H1 (cell line): ENCODE measurements around the gene ELOVL5. TPM values are rescaled to one million over a fixed set of nuclear protein-coding genes. Genes with fewer than 3 reads are reported as not detected.

Experiments
- BCL11A ChIP-seq, 2 experiments: IDR thresholded peaks; one replicate each; pipeline ENCODE4 v1.6.1; 2011; ENCODE audit warnings: low read depth in 2 of 2, low read length in 2 of 2, mild to moderate bottlenecking in 2 of 2
- CHD7 ChIP-seq: fragments of 300-600 bp; sonication (generic); IDR thresholded peaks from 2 replicates; pipeline ENCODE4 v1.7.1; 2012; ENCODE audit warnings: low read length, moderate library complexity, mild to moderate bottlenecking, inconsistent platforms; ENCODE audit not compliant: insufficient replicate concordance
- EGR1 ChIP-seq: IDR thresholded peaks from 2 replicates; pipeline ENCODE4 v1.6.1; 2011; ENCODE audit warnings: low read depth, low read length, borderline replicate concordance
- GABPA ChIP-seq: IDR thresholded peaks from 2 replicates; pipeline ENCODE4 v1.6.1; 2011; ENCODE audit warnings: mild to moderate bottlenecking, low read length, moderate library complexity, borderline replicate concordance; ENCODE audit not compliant: insufficient read depth
- JUN ChIP-seq: IDR thresholded peaks from 2 replicates; pipeline ENCODE4 v1.6.1; 2011; ENCODE audit warnings: low read depth, mild to moderate bottlenecking, improper control_type of control experiment, low read length
- KDM1A ChIP-seq: fragments of 200-600, 300-600 bp; sonication (generic); IDR thresholded peaks from 2 replicates; pipeline ENCODE4 v1.7.1; 2016; ENCODE audit warnings: mild to moderate bottlenecking, low read length, borderline replicate concordance
- KDM5A ChIP-seq: fragments of 200-600 bp; IDR thresholded peaks from 2 replicates; pipeline ENCODE4 v1.7.1; 2012; ENCODE audit warnings: mild to moderate bottlenecking, low read length, inconsistent platforms, mixed read lengths
- RBBP5 ChIP-seq: IDR thresholded peaks from 2 replicates; pipeline ENCODE4 v1.7.1; 2012; ENCODE audit warnings: low read depth, mild to moderate bottlenecking, inconsistent platforms, low read length, moderate library complexity, borderline replicate concordance
- TAF7 ChIP-seq: optimal IDR thresholded peaks from 2 replicates; pipeline ENCODE3; 2011; ENCODE audit warnings: low read depth, mild to moderate bottlenecking, inconsistent platforms, low read length, moderate library complexity, borderline replicate concordance
- TEAD4 ChIP-seq: IDR thresholded peaks from 2 replicates; pipeline ENCODE4 v1.6.1; 2012; ENCODE audit warnings: low read depth, low read length, inconsistent platforms, mixed read lengths
- YY1 ChIP-seq: IDR thresholded peaks from 2 replicates; pipeline ENCODE4 v1.6.1; 2011; ENCODE audit warnings: low read depth, mild to moderate bottlenecking, low read length
- polyA plus RNA-seq, 7 experiments: library from polyadenylated mRNA; depleted of rRNA in 3 of 7; stranded (reverse) in 5 of 7; unstranded in 2 of 7; fragments of >200 nt in 5 of 7; fragments of 200-250 nt in 2 of 7; gene quantifications; 1 replicate in 5 of 7; 2 replicates in 1 of 7; 4 replicates in 1 of 7; pipeline versions ENCODE4 v1.2.1 to v1.2.3, GENCODE V29; 2011 to 2013; ENCODE audit warnings: missing spikeins in 2 of 7, mixed read lengths in 2 of 7
- total RNA-seq: library from RNA; stranded (reverse); fragmentation: NEBNext Ultra II Directional; extraction: Animal tissue kit (Norgen Biotek cat#: 25700); gene quantifications from 2 replicates; pipeline ENCODE4 v1.2.1, GENCODE V29; 2021

Gene ELOVL5
- total and polyA plus RNA-seq, 2 of the 8 experiments (the other 6 are each of a cell fraction or from before 2014, with no cell fraction given), result 113 to 156 TPM

GRCh38 chr6:53331678-53332077 lies 17.1 kb downstream of the ELOVL5 start (continued):
- TF ChIP-seq CHD7, result no peak
- TF ChIP-seq JUN, result no peak
- no peak for TF ChIP-seq BCL11A (IDR thresholded peaks at IDR 0.05; ENCODE audit: low read depth in 2 of 2, low read length in 2 of 2)
- no peak for TF ChIP-seq KDM1A
- no peak for TF ChIP-seq TAF7
- TF ChIP-seq YY1, result no peak
- TF ChIP-seq RBBP5, result no peak
- no peak for TF ChIP-seq KDM5A
- no peak for TF ChIP-seq EGR1
- TF ChIP-seq GABPA, result no peak
- TF ChIP-seq TEAD4, result no peak
